Bronchial smooth muscle cell (primary cell): ENCODE measurements around the gene CASP3. TPM values are rescaled to one million over a fixed set of nuclear protein-coding genes. Genes with fewer than 3 reads are reported as not detected.

Source experiments
- total RNA-seq: library from RNA; depleted of rRNA; stranded (reverse); fragments of >200 nt; gene quantifications from 2 replicates; pipeline ENCODE4 v1.2.1, GENCODE V29; 2014

CASP3 gene
- 11.2 and 19.5 TPM in 2 replicates for total RNA-seq

GRCh38 chr4:184649026-184649970 lies at the start of gene CASP3, which contains the start of gene PRIMPOL:
CASP3 (minus strand) TSS chr4:184649447; CDS start chr4:184638453, 10,994 bp downstream.
PRIMPOL (plus strand) TSS chr4:184649738; CDS start chr4:184657141, 7,403 bp downstream.

Other genes starting within 250 kb of the CASP3 start
- 21.9 and 24.3 TPM in 2 replicates for gene IRF2, start 174.9 kb downstream of the CASP3 start, total RNA-seq
- gene PRIMPOL, start 291 bp upstream of the CASP3 start, total RNA-seq: 8.2 and 12.6 TPM in 2 replicates
- gene CENPU, start 84.6 kb upstream of the CASP3 start, total RNA-seq: 0.60 and 3.9 TPM in 2 replicates
- gene ACSL1, start 176.5 kb upstream of the CASP3 start, total RNA-seq: 17.5 and 25.7 TPM in 2 replicates